Endothelial cell of hepatic sinusoid (primary cell): ENCODE measurements around the gene LEPROT.

ENCODE experiments used
- in situ Hi-C: cut with HindIII; loops from 2 replicates; pipeline ENCODE4 v1.10.0; 2017; ENCODE audit warnings: low sequenced_read_pairs

Gene LEPROT

GRCh38 chr1:65471213-65471833 lies 50.9 kb downstream of the LEPROT start:
- in situ Hi-C loops = no loop called here

- in situ Hi-C loops = no loop called here
Observed at GRCh38 chr1:65471861-65472332, 51.4 kb downstream of the LEPROT start.

- in situ Hi-C loops = no loop called here
Observed at GRCh38 chr1:65476327-65476726, 55.9 kb downstream of the LEPROT start.

GRCh38 chr1:65477414-65478378 lies 57.2 kb downstream of the LEPROT start:
- in situ Hi-C loops = no loop called here

GRCh38 chr1:65478379-65479026 lies 58.0 kb downstream of the LEPROT start:
- in situ Hi-C loops = no loop called here

GRCh38 chr1:65479554-65480204 lies 59.2 kb downstream of the LEPROT start:
- in situ Hi-C loops = no loop called here

GRCh38 chr1:65480684-65481405 lies 60.4 kb downstream of the LEPROT start:
- in situ Hi-C loops = no loop called here

GRCh38 chr1:65483993-65484754 lies 63.7 kb downstream of the LEPROT start:
- in situ Hi-C loops = no loop called here
